T-helper 1 cell treated with Interleukin-12 subunit alpha and Interleukin-12 subunit beta and Interleukin-4 antibody, amounts not matched to agents 30 μg/mL and 1 μg/mL, for 36 hours (primary cell): ENCODE data around the gene ZNF576.
"Not testable (repeated sequence)": the region's sequence is repeated elsewhere in the genome, so short reads cannot be mapped to it uniquely, and the experiment has no call there.

Experiments used
- H3K27ac Mint-ChIP-seq: one replicate; pipeline ENCODE4 v1.8.0; 2021; ENCODE audit warnings: mild to moderate bottlenecking, mixed read lengths
- H3K27me3 Mint-ChIP-seq: one replicate; pipeline ENCODE4 v1.8.0; 2021; ENCODE audit warnings: low read depth, mixed read lengths
- H3K36me3 Mint-ChIP-seq: one replicate; pipeline ENCODE4 v1.8.0; 2021; ENCODE audit warnings: low read depth, mixed read lengths
- H3K4me1 Mint-ChIP-seq: one replicate; pipeline ENCODE4 v1.8.0; 2021; ENCODE audit warnings: low read depth, mixed read lengths
- H3K4me3 Mint-ChIP-seq: one replicate; pipeline ENCODE4 v1.8.0; 2021; ENCODE audit warnings: mild to moderate bottlenecking, moderate library complexity, mixed read lengths
- H3K9me3 Mint-ChIP-seq: one replicate; pipeline ENCODE4 v1.8.0; 2021; ENCODE audit warnings: mixed read lengths

Gene ZNF576

GRCh38 chr19:43587029-43587428 is 9.4 kb upstream of the ZNF576 start:
- H3K36me3 Mint-ChIP-seq = peaks cover 12% of the 10 kb centered on the region
- H3K27ac Mint-ChIP-seq, H3K27me3 Mint-ChIP-seq, H3K9me3 Mint-ChIP-seq, H3K4me3 Mint-ChIP-seq: not testable (repeated sequence)
- H3K4me1 Mint-ChIP-seq = peaks cover 17% of the 10 kb centered on the region

DNA sequence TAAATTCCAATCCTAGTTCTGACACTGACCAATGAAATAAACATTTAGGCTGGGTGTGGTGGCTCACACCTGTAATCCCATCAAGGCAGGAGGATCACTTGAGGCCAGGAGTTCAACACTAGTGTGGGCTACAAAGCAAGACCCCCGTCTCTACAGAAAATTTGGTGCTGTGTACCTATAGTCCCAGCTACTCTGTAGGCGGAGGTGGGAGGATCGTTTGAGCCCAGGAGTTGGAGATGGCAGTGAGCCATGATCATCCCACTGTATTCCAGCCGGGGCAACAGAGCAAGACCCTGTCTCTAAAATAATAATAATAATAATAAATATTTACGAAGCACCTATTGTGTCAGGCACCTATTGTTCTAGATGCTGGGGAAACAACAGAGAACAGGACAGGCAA is 7.1 kb upstream of the ZNF576 start:
- H3K36me3 Mint-ChIP-seq = peaks cover 23% of the 10 kb centered on the region
- H3K27me3 Mint-ChIP-seq = no peaks in the 10 kb centered on the region
- no peaks in the 10 kb centered on the region for H3K9me3 Mint-ChIP-seq
- H3K4me3 Mint-ChIP-seq = no peak overlapping the region
- H3K4me1 Mint-ChIP-seq = peaks cover 20% of the 10 kb centered on the region
- peak overlapping the region; percentile 46 for H3K27ac Mint-ChIP-seq

DNA sequence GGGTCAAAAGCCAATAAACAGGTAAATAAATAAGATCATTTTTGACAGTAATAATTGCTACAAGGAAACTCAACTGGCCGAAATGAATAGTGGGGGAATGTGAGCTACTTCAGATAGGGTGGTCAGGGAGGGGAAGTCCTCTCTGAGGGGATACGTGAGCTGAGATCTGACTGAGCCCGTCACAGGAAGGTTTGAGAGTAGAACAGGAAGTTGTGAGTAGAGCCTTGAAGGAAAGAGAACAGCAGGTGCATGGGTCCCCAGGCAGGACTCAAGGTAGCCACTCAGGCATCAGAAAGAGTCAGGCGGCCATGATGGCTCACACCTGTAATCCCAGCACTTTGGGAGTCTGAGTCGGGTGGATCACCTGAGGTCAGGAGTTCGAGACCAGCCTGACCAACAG is 6.7 kb upstream of the ZNF576 start:
- peak overlapping the region; percentile 46 for H3K27ac Mint-ChIP-seq
- peaks cover 19% of the 10 kb centered on the region for H3K4me1 Mint-ChIP-seq
- H3K36me3 Mint-ChIP-seq = peaks cover 23% of the 10 kb centered on the region

GRCh38 chr19:43591904-43592772 is 4.3 kb upstream of the ZNF576 start:
- Mint-ChIP-seq H3K4me1 (peaks cover 32% of the 10 kb centered on the region), H3K4me3 (no peak overlapping the region), H3K27ac (no peak overlapping the region), H3K27me3 (no peaks in the 10 kb centered on the region), H3K36me3 (peaks cover 27% of the 10 kb centered on the region), H3K9me3 (no peaks in the 10 kb centered on the region)

More for the DNA sequence above, 6.7 kb upstream of the ZNF576 start:
- Mint-ChIP-seq H3K9me3 (no peaks in the 10 kb centered on the region), H3K4me3 (no peak overlapping the region), H3K27me3 (no peaks in the 10 kb centered on the region)

DNA sequence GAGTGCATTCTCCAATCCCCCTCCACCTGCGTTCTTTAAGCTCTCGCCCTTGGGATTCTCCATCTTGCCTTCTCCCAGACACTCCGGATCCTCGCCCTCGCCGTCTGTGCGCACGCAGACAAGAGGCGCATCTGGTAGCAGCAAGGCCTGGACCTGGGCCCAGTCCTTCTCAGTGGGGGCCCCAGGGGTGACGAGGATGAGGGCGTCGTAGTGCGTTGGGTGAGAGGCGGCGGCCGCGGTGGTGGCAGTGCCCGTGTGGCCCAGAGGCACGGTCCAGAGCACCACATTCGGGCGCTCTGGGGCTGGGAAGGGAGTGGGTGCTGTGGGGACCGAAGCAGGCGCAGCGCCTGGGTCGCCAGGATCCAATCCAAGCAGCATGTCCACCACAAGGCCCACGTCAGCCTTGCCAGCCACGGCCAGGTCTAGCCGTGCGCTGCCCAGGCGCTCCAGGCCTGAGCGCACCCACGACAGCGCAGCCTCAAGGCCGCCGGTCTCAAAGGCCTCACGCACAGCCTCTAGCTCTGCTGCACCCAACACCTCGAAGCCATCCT is 3.5 kb upstream of the ZNF576 start:
- H3K27ac Mint-ChIP-seq = no peak overlapping the region
- H3K9me3 Mint-ChIP-seq = no peaks in the 10 kb centered on the region
- H3K27me3 Mint-ChIP-seq = no peaks in the 10 kb centered on the region
- H3K4me3 Mint-ChIP-seq = peak overlapping the region; percentile 52
- H3K36me3 Mint-ChIP-seq = peaks cover 27% of the 10 kb centered on the region
- H3K4me1 Mint-ChIP-seq = peaks cover 39% of the 10 kb centered on the region

DNA sequence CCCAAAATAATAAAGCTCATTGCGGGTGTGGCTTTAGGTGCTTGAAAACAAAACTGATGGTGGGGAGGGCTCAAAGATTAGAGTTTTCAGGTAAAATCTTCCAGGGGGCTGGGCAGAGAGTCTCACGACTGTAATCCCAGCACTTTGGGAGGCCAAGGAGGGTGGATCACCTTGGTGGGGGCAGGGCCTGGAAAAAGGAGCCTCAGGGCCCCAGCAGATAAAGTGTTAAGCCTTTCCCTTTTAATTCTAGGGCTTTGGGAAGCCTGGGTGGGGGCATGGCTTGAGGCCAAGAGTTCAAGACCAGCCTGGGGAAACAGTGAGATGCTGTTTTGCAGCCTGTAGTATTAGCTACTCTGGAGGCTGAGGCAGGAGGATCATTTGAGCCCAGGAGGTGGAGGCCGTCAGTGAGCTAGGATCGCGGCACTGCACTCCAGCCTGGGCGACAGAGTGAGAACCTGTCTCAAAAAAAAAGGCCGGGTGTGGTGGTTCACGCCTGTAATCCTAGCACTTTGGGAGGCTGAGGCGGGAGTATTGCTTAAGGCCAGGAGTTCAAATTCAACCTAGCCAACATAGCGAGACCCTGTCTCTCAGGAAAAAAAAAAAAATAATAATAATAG is 2.2 kb upstream of the ZNF576 start:
- Mint-ChIP-seq H3K9me3 (no peaks in the 10 kb centered on the region), H3K4me3 (peak overlapping the region; percentile 52), H3K27ac (peak overlapping the region; percentile 99), H3K36me3 (peaks cover 27% of the 10 kb centered on the region), H3K27me3 (no peaks in the 10 kb centered on the region), H3K4me1 (peaks cover 42% of the 10 kb centered on the region)

DNA sequence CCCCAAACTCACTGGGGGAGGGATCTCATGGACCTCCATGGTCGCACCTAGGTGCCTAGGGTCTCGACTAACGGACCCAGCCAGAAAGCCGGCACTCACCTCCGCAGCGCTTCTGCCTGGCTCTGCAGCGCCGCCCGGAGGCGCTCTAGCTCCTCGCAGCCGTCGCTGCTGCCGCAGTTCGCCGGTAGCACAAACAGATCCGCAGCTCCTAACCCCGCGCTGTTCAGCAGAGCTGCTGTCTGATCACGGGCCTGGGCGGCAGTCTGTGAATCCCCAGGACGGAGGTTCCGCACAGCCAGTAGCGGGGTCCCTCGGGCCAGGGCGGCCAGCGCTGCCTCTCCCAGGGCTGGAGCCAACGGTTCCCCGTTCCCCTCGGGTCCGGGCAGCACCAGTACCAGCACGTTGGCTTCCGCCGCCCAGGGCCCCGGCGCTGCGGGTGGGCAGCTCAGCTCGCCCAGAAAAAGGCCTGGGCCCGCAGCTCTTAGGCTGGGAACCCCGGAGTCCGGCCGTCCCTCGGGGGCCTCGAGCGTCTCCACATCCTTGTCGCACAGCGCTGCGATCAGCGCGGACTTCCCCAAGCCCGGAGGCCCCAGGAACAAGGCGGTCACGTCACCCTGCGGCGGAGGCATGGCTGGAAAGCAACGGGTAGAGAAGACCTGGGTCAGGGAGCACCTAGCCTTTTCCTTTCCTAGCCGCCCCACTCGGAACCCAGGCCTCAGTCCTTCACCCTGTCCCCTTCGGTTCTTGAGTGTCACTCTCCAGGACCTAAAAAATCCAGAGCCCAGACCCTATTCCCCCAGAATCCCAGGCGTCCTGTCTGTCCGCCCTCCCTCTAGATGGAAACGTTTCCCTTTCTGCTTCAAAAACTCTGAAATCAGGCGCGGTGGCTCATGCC is 1.4 kb upstream of the ZNF576 start:
- Mint-ChIP-seq H3K27me3 (no peaks in the 10 kb centered on the region), H3K36me3 (peaks cover 27% of the 10 kb centered on the region), H3K9me3 (no peaks in the 10 kb centered on the region), H3K27ac (peak overlapping the region; percentile 99), H3K4me1 (peaks cover 37% of the 10 kb centered on the region), H3K4me3 (peak overlapping the region; percentile 99)

- Mint-ChIP-seq H3K4me3 (peak overlapping the region; percentile 99), H3K27me3 (no peaks in the 10 kb centered on the region), H3K27ac (peak overlapping the region; percentile 99), H3K36me3 (peaks cover 25% of the 10 kb centered on the region), H3K9me3 (no peaks in the 10 kb centered on the region), H3K4me1 (peaks cover 34% of the 10 kb centered on the region)
These were observed 793 bp upstream of the ZNF576 start for GRCh38 chr19:43595605-43595998.

- Mint-ChIP-seq H3K9me3 (no peaks in the 10 kb centered on the region), H3K27ac (peak overlapping the region; percentile 99), H3K27me3 (no peaks in the 10 kb centered on the region), H3K4me1 (peaks cover 32% of the 10 kb centered on the region), H3K36me3 (peaks cover 25% of the 10 kb centered on the region), H3K4me3 (peak overlapping the region; percentile 99)
These were observed 557 bp downstream of the ZNF576 start for GRCh38 chr19:43596842-43597461.

GRCh38 chr19:43597876-43598275 is 1.5 kb downstream of the ZNF576 start:
- Mint-ChIP-seq H3K27me3 (no peaks in the 10 kb centered on the region), H3K4me1 (peaks cover 32% of the 10 kb centered on the region), H3K9me3 (no peaks in the 10 kb centered on the region), H3K36me3 (peaks cover 22% of the 10 kb centered on the region), H3K4me3 (peak overlapping the region; percentile 99), H3K27ac (peak overlapping the region; percentile 99)

- Mint-ChIP-seq H3K4me1 (peaks cover 31% of the 10 kb centered on the region), H3K27ac (no peak overlapping the region), H3K27me3 (no peaks in the 10 kb centered on the region), H3K36me3 (peaks cover 18% of the 10 kb centered on the region), H3K4me3 (no peak overlapping the region), H3K9me3 (no peaks in the 10 kb centered on the region)
These were observed 2.2 kb downstream of the ZNF576 start for GRCh38 chr19:43598445-43599240.

GRCh38 chr19:43599635-43600295 is 3.4 kb downstream of the ZNF576 start:
- H3K4me1 Mint-ChIP-seq = peaks cover 27% of the 10 kb centered on the region
- H3K27me3 Mint-ChIP-seq = no peaks in the 10 kb centered on the region
- no peak overlapping the region for H3K4me3 Mint-ChIP-seq
- peaks cover 14% of the 10 kb centered on the region for H3K36me3 Mint-ChIP-seq
- H3K27ac Mint-ChIP-seq = no peak overlapping the region
- no peaks in the 10 kb centered on the region for H3K9me3 Mint-ChIP-seq

GRCh38 chr19:43600326-43600725 is 3.9 kb downstream of the ZNF576 start:
- H3K36me3 Mint-ChIP-seq = peaks cover 14% of the 10 kb centered on the region
- not testable (repeated sequence) for H3K9me3 Mint-ChIP-seq, H3K27ac Mint-ChIP-seq

More at GRCh38 chr19:43600326-43600725, 3.9 kb downstream of the ZNF576 start:
- H3K27me3 Mint-ChIP-seq, H3K4me3 Mint-ChIP-seq: not testable (repeated sequence)
- H3K4me1 Mint-ChIP-seq = peaks cover 24% of the 10 kb centered on the region
